Muscle layer of colon (tissue), 2 donors: ENCODE data around the gene MYOC.

ENCODE experiments used
- H3K27ac ChIP-seq: one replicate; pipeline ENCODE4 v1.7.0; 2013; ENCODE audit warnings: low read depth, mild to moderate bottlenecking, low read length, moderate library complexity
- H3K27me3 ChIP-seq, 2 donors: one replicate each; pipeline ENCODE4 v1.7.0; 2013; ENCODE audit warnings: low read length in 2 of 2, mild to moderate bottlenecking in 2 of 2; ENCODE audit not compliant: insufficient read depth in 2 of 2, control insufficient read depth in 1 of 2
- H3K36me3 ChIP-seq: one replicate; pipeline ENCODE4 v1.7.0; 2013; ENCODE audit warnings: mild to moderate bottlenecking, low read length; ENCODE audit not compliant: insufficient read depth
- H3K4me1 ChIP-seq: one replicate; pipeline ENCODE4 v1.7.0; 2013; ENCODE audit warnings: mild to moderate bottlenecking, low read length; ENCODE audit not compliant: insufficient read depth
- H3K4me3 ChIP-seq, 2 donors: one replicate each; pipeline ENCODE4 v1.7.0; 2013; ENCODE audit warnings: low read length in 2 of 2, low read depth in 1 of 2, mild to moderate bottlenecking in 1 of 2, moderate library complexity in 1 of 2
- H3K9ac ChIP-seq: one replicate; pipeline ENCODE4 v1.7.0; 2013; ENCODE audit warnings: low read length
- H3K9me3 ChIP-seq: one replicate; pipeline ENCODE4 v1.7.0; 2013; ENCODE audit warnings: mild to moderate bottlenecking, low read length
- donor health status: abdominal sarcoma.
- donor health status: Adenocarcinoma of cecum.

MYOC gene

GRCh38 chr1:171645553-171646248, 6.8 kb downstream of the MYOC start:
- peaks cover 16% of the 10 kb centered on the region for H3K4me1 ChIP-seq
- H3K27ac ChIP-seq, result peak overlapping the region; percentile 62
- no peaks in the 10 kb centered on the region for H3K27me3 ChIP-seq
- H3K4me3 ChIP-seq, result peak overlapping the region in 1 of 2 donors; percentile 28
- H3K36me3 ChIP-seq, result no peaks in the 10 kb centered on the region
- H3K9me3 ChIP-seq, result no peaks in the 10 kb centered on the region
- no peak overlapping the region for H3K9ac ChIP-seq

- H3K4me1 ChIP-seq, result peaks cover 16% of the 10 kb centered on the region
Measured at GRCh38 chr1:171644805-171645483, 7.5 kb downstream of the MYOC start.

GRCh38 chr1:171643156-171643555, 9.3 kb downstream of the MYOC start:
- Histone ChIP-seq H3K9me3 (no peaks in the 10 kb centered on the region), H3K36me3 (no peaks in the 10 kb centered on the region), H3K27ac (no peak overlapping the region), H3K4me1 (peaks cover 16% of the 10 kb centered on the region), H3K9ac (no peak overlapping the region), H3K27me3 (no peaks in the 10 kb centered on the region), H3K4me3 (no peak overlapping the region)

More at GRCh38 chr1:171644805-171645483, 7.5 kb downstream of the MYOC start:
- Histone ChIP-seq H3K4me3 (peak overlapping the region in 1 of 2 donors; percentile 28), H3K9me3 (no peaks in the 10 kb centered on the region), H3K36me3 (no peaks in the 10 kb centered on the region), H3K9ac (no peak overlapping the region), H3K27me3 (no peaks in the 10 kb centered on the region), H3K27ac (peak overlapping the region; percentile 62)

GRCh38 chr1:171642197-171642596, 10.3 kb downstream of the MYOC start:
- H3K27me3 ChIP-seq, result no peaks in the 10 kb centered on the region
- H3K36me3 ChIP-seq, result no peaks in the 10 kb centered on the region
- H3K4me3 ChIP-seq, result no peak overlapping the region
- H3K4me1 ChIP-seq, result peaks cover 16% of the 10 kb centered on the region
- H3K9ac ChIP-seq, result no peak overlapping the region
- H3K27ac ChIP-seq, result no peak overlapping the region
- no peaks in the 10 kb centered on the region for H3K9me3 ChIP-seq

- H3K9ac ChIP-seq, result no peak overlapping the region
- H3K36me3 ChIP-seq, result no peaks in the 10 kb centered on the region
- no peak overlapping the region for H3K27ac ChIP-seq
- peaks cover 15% of the 10 kb centered on the region for H3K4me1 ChIP-seq
- no peaks in the 10 kb centered on the region for H3K9me3 ChIP-seq
- H3K4me3 ChIP-seq, result no peak overlapping the region
- no peaks in the 10 kb centered on the region for H3K27me3 ChIP-seq
Measured at GRCh38 chr1:171641076-171641864, 11.2 kb downstream of the MYOC start.

- Histone ChIP-seq H3K27ac (no peak overlapping the region), H3K27me3 (no peaks in the 10 kb centered on the region), H3K9ac (no peak overlapping the region), H3K9me3 (no peaks in the 10 kb centered on the region), H3K4me3 (no peak overlapping the region), H3K36me3 (no peaks in the 10 kb centered on the region), H3K4me1 (peaks cover 5% of the 10 kb centered on the region)
Measured at GRCh38 chr1:171640225-171640624, 12.3 kb downstream of the MYOC start.

GRCh38 chr1:171637928-171638576, 14.4 kb downstream of the MYOC start:
- Histone ChIP-seq H3K4me3 (no peak overlapping the region), H3K4me1 (no peaks in the 10 kb centered on the region), H3K27me3 (no peaks in the 10 kb centered on the region), H3K9me3 (no peaks in the 10 kb centered on the region), H3K36me3 (no peaks in the 10 kb centered on the region), H3K9ac (no peak overlapping the region), H3K27ac (no peak overlapping the region)

GRCh38 chr1:171636141-171636540, 16.3 kb downstream of the MYOC start:
- H3K36me3 ChIP-seq, result no peaks in the 10 kb centered on the region
- H3K27ac ChIP-seq, result no peak overlapping the region
- no peak overlapping the region for H3K4me3 ChIP-seq
- no peaks in the 10 kb centered on the region for H3K4me1 ChIP-seq
- H3K27me3 ChIP-seq, result no peaks in the 10 kb centered on the region
- H3K9ac ChIP-seq, result no peak overlapping the region
- H3K9me3 ChIP-seq, result no peaks in the 10 kb centered on the region

GRCh38 chr1:171635661-171636060, 16.8 kb downstream of the MYOC start:
- no peak overlapping the region for H3K27ac ChIP-seq
- no peaks in the 10 kb centered on the region for H3K27me3 ChIP-seq
- H3K4me3 ChIP-seq, result no peak overlapping the region
- H3K9ac ChIP-seq, result no peak overlapping the region
- H3K36me3 ChIP-seq, result no peaks in the 10 kb centered on the region
- H3K9me3 ChIP-seq, result no peaks in the 10 kb centered on the region
- no peaks in the 10 kb centered on the region for H3K4me1 ChIP-seq

- no peaks in the 10 kb centered on the region for H3K27me3 ChIP-seq
- H3K27ac ChIP-seq, result no peak overlapping the region
- no peaks in the 10 kb centered on the region for H3K36me3 ChIP-seq
- H3K9me3 ChIP-seq, result no peaks in the 10 kb centered on the region
- H3K9ac ChIP-seq, result no peak overlapping the region
- no peaks in the 10 kb centered on the region for H3K4me1 ChIP-seq
- H3K4me3 ChIP-seq, result no peak overlapping the region
Measured at GRCh38 chr1:171628225-171628624, 24.3 kb downstream of the MYOC start.

- Histone ChIP-seq H3K36me3 (no peaks in the 10 kb centered on the region), H3K9me3 (no peaks in the 10 kb centered on the region), H3K9ac (no peak overlapping the region), H3K27me3 (no peaks in the 10 kb centered on the region), H3K4me1 (no peaks in the 10 kb centered on the region), H3K4me3 (no peak overlapping the region), H3K27ac (no peak overlapping the region)
Measured at GRCh38 chr1:171627020-171627419, 25.5 kb downstream of the MYOC start.
